Progenitor cell of endocrine pancreas (in vitro differentiated cells): Measurements from ENCODE around the gene SRXN1. TPM values are rescaled to one million over a fixed set of nuclear protein-coding genes. Genes with fewer than 3 reads are reported as not detected.

Source experiments
- DNase-seq: peaks from one replicate; pipeline ENCODE4 v3.0.0; 2021; ENCODE audit warnings: low spot score; ENCODE audit not compliant: unreplicated experiment
- H3K27ac Mint-ChIP-seq: 2 replicates; pipeline ENCODE4 v1.8.0; 2021; ENCODE audit warnings: mild to moderate bottlenecking, moderate library complexity, mixed read lengths
- H3K27me3 Mint-ChIP-seq: 2 replicates; pipeline ENCODE4 v1.8.0; 2021; ENCODE audit warnings: mixed read lengths
- H3K36me3 Mint-ChIP-seq: 2 replicates; pipeline ENCODE4 v1.8.0; 2022; ENCODE audit warnings: mixed read lengths; ENCODE audit not compliant: insufficient read depth
- H3K4me1 Mint-ChIP-seq: 2 replicates; pipeline ENCODE4 v1.8.0; 2021; ENCODE audit warnings: low read depth, mixed read lengths
- H3K4me3 Mint-ChIP-seq: 2 replicates; pipeline ENCODE4 v1.8.0; 2021; ENCODE audit warnings: low read depth, mild to moderate bottlenecking, moderate library complexity, mixed read lengths
- H3K9me3 Mint-ChIP-seq: 2 replicates; pipeline ENCODE4 v1.8.0; 2021; ENCODE audit warnings: low read depth, mixed read lengths
- CTCF ChIP-seq: fragments of 200-600 bp; sonication (generic); IDR thresholded peaks from one replicate; pipeline ENCODE4 v1.5.0; 2021; ENCODE audit warnings: antibody characterized with exemption, mild to moderate bottlenecking; ENCODE audit not compliant: unreplicated experiment
- total RNA-seq: library from RNA; stranded (reverse); gene quantifications from 2 replicates; pipeline ENCODE4 v1.2.1, GENCODE V29; 2021

The SRXN1 gene
- total RNA-seq, 1 donor from 2014 or later: 12.0 TPM

GRCh38 chr20:621125-621756 is 31.8 kb downstream of the SRXN1 start:
- DNase-seq: no peak
- no peak overlapping the region for H3K27ac Mint-ChIP-seq
- no peak overlapping the region for H3K4me3 Mint-ChIP-seq
- H3K27me3 Mint-ChIP-seq: peaks cover 39% of the 10 kb centered on the region
- H3K9me3 Mint-ChIP-seq: peaks cover 9% of the 10 kb centered on the region
- H3K36me3 Mint-ChIP-seq: peaks cover 3% of the 10 kb centered on the region
- no peak for TF ChIP-seq CTCF
- H3K4me1 Mint-ChIP-seq: no peaks in the 10 kb centered on the region

- Mint-ChIP-seq H3K27ac (no peak overlapping the region), H3K36me3 (peaks cover 3% of the 10 kb centered on the region), H3K27me3 (peaks cover 37% of the 10 kb centered on the region), H3K4me3 (no peak overlapping the region), H3K9me3 (peaks cover 9% of the 10 kb centered on the region), H3K4me1 (no peaks in the 10 kb centered on the region)
- TF ChIP-seq CTCF: no peak
- DNase-seq: no peak
Observed at GRCh38 chr20:620246-620645, 32.8 kb downstream of the SRXN1 start.

GRCh38 chr20:618980-619379 is 34.0 kb downstream of the SRXN1 start:
- Mint-ChIP-seq H3K36me3 (peaks cover 3% of the 10 kb centered on the region), H3K27ac (no peak overlapping the region), H3K4me1 (no peaks in the 10 kb centered on the region), H3K9me3 (peaks cover 9% of the 10 kb centered on the region), H3K4me3 (no peak overlapping the region), H3K27me3 (peaks cover 43% of the 10 kb centered on the region)
- TF ChIP-seq CTCF: no peak
- no peak for DNase-seq

- Mint-ChIP-seq H3K4me1 (no peaks in the 10 kb centered on the region), H3K4me3 (no peak overlapping the region), H3K9me3 (peaks cover 9% of the 10 kb centered on the region), H3K27ac (no peak overlapping the region), H3K27me3 (peaks cover 47% of the 10 kb centered on the region), H3K36me3 (peaks cover 3% of the 10 kb centered on the region)
- no peak for TF ChIP-seq CTCF
- DNase-seq: no peak
Observed at GRCh38 chr20:617934-618690, 34.9 kb downstream of the SRXN1 start.

- Mint-ChIP-seq H3K9me3 (peaks cover 9% of the 10 kb centered on the region), H3K4me1 (no peaks in the 10 kb centered on the region), H3K27me3 (peaks cover 54% of the 10 kb centered on the region), H3K27ac (no peak overlapping the region), H3K36me3 (peaks cover 3% of the 10 kb centered on the region), H3K4me3 (no peak overlapping the region)
- DNase-seq: no peak
- TF ChIP-seq CTCF: no peak
Observed at GRCh38 chr20:615514-615913, 37.5 kb downstream of the SRXN1 start.
